CD4-positive, alpha-beta memory T cell (primary cell): ENCODE results near the gene DCP1A. TPM values are rescaled to one million over a fixed set of nuclear protein-coding genes. Genes with fewer than 3 reads are reported as not detected.
"Not testable (repeated sequence)": the region's sequence is repeated elsewhere in the genome, so short reads cannot be mapped to it uniquely, and the experiment has no call there.

Experiments
- CTCF ChIA-PET: fragments of 350-600 bp; sonication (Branson Sonifier 250); formaldehyde crosslinking; loops from one replicate; lab custom pipeline; 2021; ENCODE audit warnings: inconsistent platforms; ENCODE audit not compliant: partially characterized antibody; lab: Charles Lee
- POLR2A ChIA-PET: fragments of 350-600 bp; sonication (Branson Sonifier 250); formaldehyde crosslinking; loops from one replicate; lab custom pipeline; 2021; ENCODE audit not compliant: partially characterized antibody; lab: Charles Lee
- DNase-seq, 5 donors: peaks; one replicate each; pipeline versions ENCODE4 v3.0.0 to v3.0.0-alpha.2; 2020 to 2022; ENCODE audit warnings: mixed read lengths in 1 of 5
- H3K27ac ChIP-seq: one replicate; pipeline ENCODE4 v1.7.0; 2013; ENCODE audit warnings: low read depth, low read length
- H3K27me3 ChIP-seq: 2 replicates; pipeline ENCODE4 v1.7.0; 2013; ENCODE audit warnings: mild to moderate bottlenecking, low read length, moderate library complexity; ENCODE audit not compliant: insufficient read depth
- H3K36me3 ChIP-seq: 2 replicates; pipeline ENCODE4 v1.7.0; 2013; ENCODE audit warnings: mild to moderate bottlenecking, low read length, moderate library complexity; ENCODE audit not compliant: insufficient read depth
- H3K4me1 ChIP-seq: 2 replicates; pipeline ENCODE4 v1.7.0; 2013; ENCODE audit warnings: mild to moderate bottlenecking, low read length, moderate library complexity; ENCODE audit not compliant: insufficient read depth
- H3K4me3 ChIP-seq, 2 donors: one replicate each; pipeline ENCODE4 v1.7.0; 2013; ENCODE audit warnings: low read length in 2 of 2, mild to moderate bottlenecking in 1 of 2
- H3K9me3 ChIP-seq, 2 donors: one replicate each; pipeline ENCODE4 v1.7.0; 2013; ENCODE audit warnings: low read length in 2 of 2, control low read depth in 1 of 2; ENCODE audit not compliant: control insufficient read depth in 1 of 2
- H3K27ac Mint-ChIP-seq, 7 donors: one replicate each; pipeline ENCODE4 v1.8.0; 2020 to 2021; ENCODE audit warnings: mixed read lengths in 7 of 7, mild to moderate bottlenecking in 6 of 7, inconsistent platforms in 3 of 7, moderate library complexity in 3 of 7
- H3K27me3 Mint-ChIP-seq, 2 donors: one replicate each; pipeline ENCODE4 v1.8.0; 2020 to 2021; ENCODE audit warnings: mixed read lengths in 2 of 2
- H3K36me3 Mint-ChIP-seq, 2 donors: one replicate each; pipeline ENCODE4 v1.8.0; 2020 to 2021; ENCODE audit warnings: mixed read lengths in 2 of 2, inconsistent platforms in 1 of 2, mild to moderate bottlenecking in 1 of 2
- H3K4me1 Mint-ChIP-seq, 4 donors: one replicate each; pipeline ENCODE4 v1.8.0; 2020 to 2021; ENCODE audit warnings: mixed read lengths in 4 of 4, mild to moderate bottlenecking in 1 of 4
- H3K4me3 Mint-ChIP-seq, 8 donors: one replicate each; pipeline ENCODE4 v1.8.0; 2020 to 2021; ENCODE audit warnings: mixed read lengths in 8 of 8, mild to moderate bottlenecking in 7 of 8, moderate library complexity in 6 of 8, inconsistent platforms in 3 of 8
- H3K9me3 Mint-ChIP-seq, 8 donors: one replicate each; pipeline ENCODE4 v1.8.0; 2020 to 2021; ENCODE audit warnings: mixed read lengths in 8 of 8, mild to moderate bottlenecking in 5 of 8, inconsistent platforms in 3 of 8, moderate library complexity in 1 of 8
- intact Hi-C: fragments of 100-400 bp; cut with micrococcal nuclease; formaldehyde crosslinking; loops from one replicate; pipeline ENCODE4 v1.15.1; 2023
- polyA plus RNA-seq, 2 donors: library from polyadenylated mRNA; unstranded; fragments of 300-500 nt; fragmentation: Illumina TruSeq; gene quantifications; one replicate each; pipeline ENCODE4 v1.2.3, GENCODE V29; 2021
- total RNA-seq, 2 experiments: library from RNA; stranded (reverse); gene quantifications; one replicate each; pipeline ENCODE4 v1.2.3, GENCODE V29; 2021

Gene DCP1A
- total and polyA plus RNA-seq, 4 experiments from 2014 or later: 40.9 to 94.1 (median 59.3) TPM

GRCh38 chr3:53348118-53348517 is 775 bp upstream of the DCP1A start:
- peak overlapping the region; percentile 99 for H3K27ac ChIP-seq
- H3K27me3 Mint-ChIP-seq, H3K36me3 ChIP-seq, DNase-seq, H3K9me3 Mint-ChIP-seq, H3K27me3 ChIP-seq, H3K9me3 ChIP-seq: not testable (repeated sequence)
- H3K4me3 Mint-ChIP-seq: peak overlapping the region; percentile 98 to 100 (median 99)
- ChIA-PET CTCF (interaction anchor here (1.0 to 1.2 kb wide), 4 partner anchors 9 to 95 kb away, joined by 3 to 4 read pairs (median 3); no protein-coding TSS in a partner anchor), POLR2A (interaction anchor here (0.5 to 2.1 kb wide), 13 partner anchors 8 to 1848 kb away, joined by 3 to 24 read pairs (median 3); partner anchors contain the start of genes DCAF1, SELENOK, STIMATE and TKT)
- peak overlapping the region; percentile 76 to 95 for H3K4me3 ChIP-seq
- intact Hi-C loops: loop anchor here (5.0 kb wide), 1 partner anchor 216 kb away; the partner anchor contains the start of gene RFT1
- H3K4me1 Mint-ChIP-seq: peaks cover 18 to 43% (median 30%) of the 10 kb centered on the region in 4 donors
- peak overlapping the region; percentile 97 to 100 (median 99) for H3K27ac Mint-ChIP-seq
- peaks cover 3 to 23% of the 10 kb centered on the region in 2 donors for H3K36me3 Mint-ChIP-seq
- H3K4me1 ChIP-seq: peaks cover 28% of the 10 kb centered on the region

- ChIA-PET CTCF (interaction anchor here (1.0 to 1.2 kb wide), 2 partner anchors 10 to 35 kb away, joined by 3 to 4 read pairs; no protein-coding TSS in a partner anchor), POLR2A (interaction anchor here (1.2 to 2.1 kb wide), 8 partner anchors 10 to 545 kb away, joined by 3 to 24 read pairs (median 8); partner anchors contain the start of genes SELENOK and TKT)
- Mint-ChIP-seq H3K36me3 (peaks cover 8 to 34% of the 10 kb centered on the region in 2 donors), H3K9me3 (no peaks in the 10 kb centered on the region), H3K4me3 (peak overlapping the region; percentile 98 to 100 (median 99)), H3K27me3 (no peaks in the 10 kb centered on the region), H3K4me1 (peaks cover 24 to 50% (median 37%) of the 10 kb centered on the region in 4 donors), H3K27ac (peak overlapping the region; percentile 97 to 100 (median 99))
- intact Hi-C loops: loop anchor here (1.0 to 5.0 kb wide), 3 partner anchors 92 to 545 kb away; partner anchors contain the start of gene RFT1
- Histone ChIP-seq H3K9me3 (no peaks in the 10 kb centered on the region), H3K36me3 (no peaks in the 10 kb centered on the region), H3K27me3 (no peaks in the 10 kb centered on the region), H3K27ac (peak overlapping the region; percentile 99), H3K4me3 (peak overlapping the region; percentile 90 to 95), H3K4me1 (peaks cover 28% of the 10 kb centered on the region)
- DNase-seq: peak in 1 of 5 donors; percentile 4
Observed at GRCh38 chr3:53346922-53347260, 452 bp downstream of the DCP1A start.

GRCh38 chr3:53346514-53346913 is 829 bp downstream of the DCP1A start:
- peaks cover 8 to 36% of the 10 kb centered on the region in 2 donors for H3K36me3 Mint-ChIP-seq
- intact Hi-C loops: loop anchor here (5.0 kb wide), 1 partner anchor 214 kb away; the partner anchor contains the start of gene RFT1
- peaks cover 24 to 50% (median 37%) of the 10 kb centered on the region in 4 donors for H3K4me1 Mint-ChIP-seq
- peaks cover 28% of the 10 kb centered on the region for H3K4me1 ChIP-seq
- H3K9me3 ChIP-seq: no peaks in the 10 kb centered on the region
- peak overlapping the region; percentile 99 for H3K27ac ChIP-seq
- ChIA-PET CTCF (no interaction called here), POLR2A (interaction anchor here (2.1 kb wide), 1 partner anchor 11 kb away, joined by 11 read pairs; no protein-coding TSS in a partner anchor)
- no peaks in the 10 kb centered on the region for H3K27me3 ChIP-seq
- H3K4me3 ChIP-seq: peak overlapping the region; percentile 90 to 95
- no peaks in the 10 kb centered on the region for H3K9me3 Mint-ChIP-seq
- peak overlapping the region; percentile 97 to 100 (median 99) for H3K27ac Mint-ChIP-seq
- H3K36me3 ChIP-seq: no peaks in the 10 kb centered on the region
- no peaks in the 10 kb centered on the region for H3K27me3 Mint-ChIP-seq
- peak in 1 of 5 donors; percentile 33 for DNase-seq
- peak overlapping the region; percentile 98 to 100 (median 99) for H3K4me3 Mint-ChIP-seq

GRCh38 chr3:53342353-53342752 is 5.0 kb downstream of the DCP1A start:
- H3K27ac Mint-ChIP-seq: no peak overlapping the region
- CTCF ChIA-PET: no interaction called here
- Histone ChIP-seq H3K27ac (no peak overlapping the region), H3K4me1 (peaks cover 28% of the 10 kb centered on the region), H3K9me3 (no peaks in the 10 kb centered on the region), H3K4me3 (no peak overlapping the region), H3K27me3 (no peaks in the 10 kb centered on the region), H3K36me3 (peaks cover 5% of the 10 kb centered on the region)
- no peaks in the 10 kb centered on the region for H3K9me3 Mint-ChIP-seq
- peaks cover 22 to 63% of the 10 kb centered on the region in 2 donors for H3K36me3 Mint-ChIP-seq
- DNase-seq: no peak
- POLR2A ChIA-PET: no interaction called here
- no peaks in the 10 kb centered on the region for H3K27me3 Mint-ChIP-seq
- intact Hi-C loops: no loop called here
- peaks cover 31 to 49% (median 40%) of the 10 kb centered on the region in 4 donors for H3K4me1 Mint-ChIP-seq
- H3K4me3 Mint-ChIP-seq: peak overlapping the region in 1 of 8 donors; percentile 48

- Mint-ChIP-seq H3K27ac (no peak overlapping the region), H3K4me3 (no peak overlapping the region), H3K9me3 (no peaks in the 10 kb centered on the region), H3K4me1 (peaks cover 6 to 15% (median 11%) of the 10 kb centered on the region in 4 donors), H3K27me3 (no peaks in the 10 kb centered on the region), H3K36me3 (peaks cover 34 to 63% of the 10 kb centered on the region in 2 donors)
- Histone ChIP-seq H3K27me3 (no peaks in the 10 kb centered on the region), H3K9me3 (no peaks in the 10 kb centered on the region), H3K27ac (no peak overlapping the region), H3K36me3 (peaks cover 5% of the 10 kb centered on the region), H3K4me1 (no peaks in the 10 kb centered on the region), H3K4me3 (no peak overlapping the region)
- POLR2A ChIA-PET: no interaction called here
- intact Hi-C loops: no loop called here
- no peak for DNase-seq
- CTCF ChIA-PET: no interaction called here
Observed at GRCh38 chr3:53337167-53337940, 10.0 kb downstream of the DCP1A start.

GRCh38 chr3:53334742-53335141 is 12.6 kb downstream of the DCP1A start:
- ChIA-PET POLR2A (interaction anchor here (3.3 kb wide), 1 partner anchor 12 kb away, joined by 11 read pairs; the partner anchor contains the start of gene DCP1A), CTCF (no interaction called here)
- no peaks in the 10 kb centered on the region for H3K27me3 Mint-ChIP-seq
- H3K36me3 ChIP-seq: peaks cover 8% of the 10 kb centered on the region
- peaks cover 6 to 20% (median 14%) of the 10 kb centered on the region in 4 donors for H3K4me1 Mint-ChIP-seq
- H3K27ac Mint-ChIP-seq: no peak overlapping the region
- peaks cover 24 to 62% of the 10 kb centered on the region in 2 donors for H3K36me3 Mint-ChIP-seq
- no peak overlapping the region for H3K27ac ChIP-seq
- intact Hi-C loops: no loop called here
- no peaks in the 10 kb centered on the region for H3K9me3 ChIP-seq
- no peaks in the 10 kb centered on the region for H3K9me3 Mint-ChIP-seq
- no peak for DNase-seq
- no peak overlapping the region for H3K4me3 Mint-ChIP-seq
- no peak overlapping the region for H3K4me3 ChIP-seq
- no peaks in the 10 kb centered on the region for H3K4me1 ChIP-seq
- no peaks in the 10 kb centered on the region for H3K27me3 ChIP-seq

- H3K27ac ChIP-seq: no peak overlapping the region
- Mint-ChIP-seq H3K9me3 (no peaks in the 10 kb centered on the region), H3K4me3 (no peak overlapping the region), H3K4me1 (peaks cover 15 to 28% (median 18%) of the 10 kb centered on the region in 4 donors), H3K36me3 (peaks cover 29 to 56% of the 10 kb centered on the region in 2 donors), H3K27me3 (no peaks in the 10 kb centered on the region), H3K27ac (no peak overlapping the region)
- CTCF ChIA-PET: no interaction called here
- H3K36me3 ChIP-seq: peaks cover 7% of the 10 kb centered on the region
- no peaks in the 10 kb centered on the region for H3K27me3 ChIP-seq
- H3K4me1 ChIP-seq: peaks cover 1% of the 10 kb centered on the region
- intact Hi-C loops: no loop called here
- H3K4me3 ChIP-seq: no peak overlapping the region
- DNase-seq: no peak
- no peaks in the 10 kb centered on the region for H3K9me3 ChIP-seq
- POLR2A ChIA-PET: no interaction called here
Observed at GRCh38 chr3:53331871-53332270, 15.5 kb downstream of the DCP1A start.
